ENCODE results near the gene RIPOR2.

The RIPOR2 gene

GRCh38 chr6:24797596-24798216 is 138.1 kb downstream of the RIPOR2 start:
- H3K9me3 ChIP-seq (replicated peaks in 1 of 11), result peaks cover 0 to 5% (median 0%) of the 10 kb centered on the region in 11 experiments; a peak in 1 of 22 replicates
- TF ChIP-seq Cebpa-rat (IDR thresholded peaks at IDR 0.05), result no peak
- H3K36me3 ChIP-seq, result peaks cover 0 to 14% (median 0%) of the 10 kb centered on the region in 11 experiments; a peak in 8 of 22 replicates
- H4K20me1 ChIP-seq, result no peaks in the 10 kb centered on the region
- H3K4me3 ChIP-seq, result no peak overlapping the region
- no peak overlapping the region for H3K4me2 ChIP-seq
- no peak overlapping the region for H3K27ac ChIP-seq
- no peaks in the 10 kb centered on the region for H3K27me3 ChIP-seq
- no peaks in the 10 kb centered on the region for H3K4me1 ChIP-seq
- H3K9ac ChIP-seq, result no peak overlapping the region

- no peak overlapping the region for H3K27ac ChIP-seq
- H3K36me3 ChIP-seq, result peaks cover 0 to 12% (median 0%) of the 10 kb centered on the region in 11 experiments; a peak in 6 of 22 replicates
- TF ChIP-seq Cebpa-rat (IDR thresholded peaks at IDR 0.05), result no peak
- H3K9me3 ChIP-seq (replicated peaks in 1 of 11), result peaks cover 0 to 5% (median 0%) of the 10 kb centered on the region in 11 experiments; a peak in 1 of 22 replicates
- no peaks in the 10 kb centered on the region for H4K20me1 ChIP-seq
- no peaks in the 10 kb centered on the region for H3K27me3 ChIP-seq
- H3K4me1 ChIP-seq, result no peaks in the 10 kb centered on the region
- H3K4me2 ChIP-seq, result no peak overlapping the region
- no peak overlapping the region for H3K9ac ChIP-seq
- H3K4me3 ChIP-seq, result no peak overlapping the region
Measured at GRCh38 chr6:24796616-24797290, 139.0 kb downstream of the RIPOR2 start.

DNA sequence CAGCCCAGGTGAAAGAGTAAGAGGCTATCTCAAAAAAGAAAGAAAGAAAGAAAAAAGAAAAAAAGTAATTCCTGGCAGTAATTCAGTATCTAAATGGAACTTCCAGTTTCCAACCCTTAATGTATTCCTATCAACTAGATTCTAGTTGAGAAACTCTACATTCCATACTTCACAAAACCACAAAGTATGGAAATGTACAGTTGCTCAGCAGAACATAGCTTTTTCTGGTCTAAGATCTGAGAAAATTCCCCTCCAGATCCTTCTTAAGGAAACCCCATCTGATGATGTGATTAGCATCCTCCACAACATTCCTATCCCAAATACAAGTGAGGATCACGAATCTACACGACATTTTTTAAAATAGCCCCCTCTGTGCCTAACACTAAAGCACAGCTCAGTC is 140.7 kb downstream of the RIPOR2 start:
- Histone ChIP-seq H3K4me2 (no peak overlapping the region), H3K4me3 (no peak overlapping the region), H4K20me1 (no peaks in the 10 kb centered on the region), H3K4me1 (no peaks in the 10 kb centered on the region), H3K9ac (no peak overlapping the region), H3K36me3 (peaks cover 0 to 18% (median 0%) of the 10 kb centered on the region in 11 experiments; a peak in 7 of 22 replicates), H3K9me3 (replicated peaks in 1 of 11) (peaks cover 0 to 5% (median 0%) of the 10 kb centered on the region in 11 experiments; a peak in 1 of 22 replicates), H3K27me3 (no peaks in the 10 kb centered on the region), H3K27ac (no peak overlapping the region)
- TF ChIP-seq Cebpa-rat (IDR thresholded peaks at IDR 0.05), result no peak

GRCh38 chr6:24788031-24788665 is 147.6 kb downstream of the RIPOR2 start:
- H4K20me1 ChIP-seq, result no peaks in the 10 kb centered on the region
- no peak for TF ChIP-seq Cebpa-rat (IDR thresholded peaks at IDR 0.05)
- no peak overlapping the region for H3K27ac ChIP-seq
- H3K36me3 ChIP-seq, result peaks cover 35 to 84% (median 61%) of the 10 kb centered on the region in 11 experiments
- H3K9ac ChIP-seq, result no peak overlapping the region
- H3K27me3 ChIP-seq, result no peaks in the 10 kb centered on the region
- H3K4me3 ChIP-seq, result no peak overlapping the region
- no peak overlapping the region for H3K4me2 ChIP-seq
- H3K4me1 ChIP-seq, result no peaks in the 10 kb centered on the region
- H3K9me3 ChIP-seq (replicated peaks in 1 of 11), result no peaks in the 10 kb centered on the region

- no peak for TF ChIP-seq Cebpa-rat (IDR thresholded peaks at IDR 0.05)
- Histone ChIP-seq H3K27me3 (no peaks in the 10 kb centered on the region), H3K36me3 (peaks cover 20 to 80% (median 70%) of the 10 kb centered on the region in 11 experiments), H4K20me1 (peaks cover 0 to 54% (median 25%) of the 10 kb centered on the region in 11 experiments; a peak in 16 of 22 replicates), H3K4me2 (peak overlapping the region in 2 of 11 experiments; percentile 45 to 56; a peak in 2 of 22 replicates), H3K27ac (no peak overlapping the region), H3K4me3 (no peak overlapping the region), H3K9me3 (replicated peaks in 1 of 11) (no peaks in the 10 kb centered on the region), H3K9ac (no peak overlapping the region), H3K4me1 (peaks cover 19 to 43% (median 33%) of the 10 kb centered on the region in 10 experiments)
Measured at GRCh38 chr6:24780206-24780605, 155.6 kb downstream of the RIPOR2 start.

DNA sequence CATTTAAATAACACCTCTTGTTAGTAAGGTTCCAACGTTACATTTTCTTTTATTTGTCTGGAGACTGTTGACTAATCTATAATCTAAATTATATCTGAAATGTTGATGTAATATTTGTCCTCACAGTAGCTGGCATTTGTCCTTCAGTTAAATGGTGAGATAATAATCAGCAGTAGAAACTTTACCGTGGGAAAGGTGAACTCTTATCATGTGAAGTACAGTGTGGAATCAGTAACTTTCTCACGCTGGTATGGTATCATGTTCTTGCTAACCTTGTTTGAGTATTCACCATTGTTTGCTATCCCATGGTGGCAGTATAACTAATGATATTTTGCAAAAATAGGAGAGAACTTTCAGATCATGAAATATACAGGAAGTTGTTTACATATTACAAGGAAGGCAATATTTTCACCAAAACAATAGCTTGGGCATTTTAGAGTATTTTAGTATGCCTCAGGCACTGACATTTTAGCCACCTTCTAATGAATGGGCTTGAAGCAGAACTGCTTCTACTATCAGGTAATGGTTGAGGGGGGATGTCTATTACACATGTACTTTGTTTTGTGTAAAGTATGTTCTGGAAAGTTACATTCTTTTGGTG is 156.2 kb downstream of the RIPOR2 start:
- Histone ChIP-seq H4K20me1 (peaks cover 0 to 54% (median 25%) of the 10 kb centered on the region in 11 experiments; a peak in 16 of 22 replicates), H3K4me1 (peaks cover 19 to 43% (median 33%) of the 10 kb centered on the region in 10 experiments), H3K27ac (no peak overlapping the region), H3K9ac (no peak overlapping the region), H3K4me2 (peak overlapping the region in 4 of 11 experiments; percentile 3 to 56 (median 31); a peak in 5 of 22 replicates), H3K9me3 (replicated peaks in 1 of 11) (no peaks in the 10 kb centered on the region), H3K4me3 (no peak overlapping the region), H3K36me3 (peaks cover 18 to 73% (median 63%) of the 10 kb centered on the region in 11 experiments), H3K27me3 (no peaks in the 10 kb centered on the region)
- TF ChIP-seq Cebpa-rat (IDR thresholded peaks at IDR 0.05), result no peak

- peaks cover 0 to 54% (median 25%) of the 10 kb centered on the region in 11 experiments; a peak in 16 of 22 replicates for H4K20me1 ChIP-seq
- H3K4me2 ChIP-seq, result peak overlapping the region in 3 of 11 experiments; percentile 51 to 99 (median 91); a peak in 3 of 22 replicates
- no peaks in the 10 kb centered on the region for H3K27me3 ChIP-seq
- H3K9me3 ChIP-seq (replicated peaks in 1 of 11), result no peaks in the 10 kb centered on the region
- no peak for TF ChIP-seq Cebpa-rat (IDR thresholded peaks at IDR 0.05)
- H3K4me1 ChIP-seq, result peaks cover 23 to 46% (median 36%) of the 10 kb centered on the region in 10 experiments
- no peak overlapping the region for H3K4me3 ChIP-seq
- no peak overlapping the region for H3K9ac ChIP-seq
- H3K36me3 ChIP-seq, result peaks cover 18 to 67% (median 57%) of the 10 kb centered on the region in 11 experiments
- no peak overlapping the region for H3K27ac ChIP-seq
Measured at GRCh38 chr6:24778878-24779277, 156.9 kb downstream of the RIPOR2 start.

GRCh38 chr6:24778121-24778520 is 157.6 kb downstream of the RIPOR2 start:
- Histone ChIP-seq H3K4me2 (peak overlapping the region; percentile 25 to 99 (median 56); a peak in 20 of 22 replicates), H3K9me3 (replicated peaks in 1 of 11) (no peaks in the 10 kb centered on the region), H3K4me1 (peaks cover 23 to 46% (median 36%) of the 10 kb centered on the region in 10 experiments), H3K27me3 (no peaks in the 10 kb centered on the region), H3K27ac (no peak overlapping the region), H3K9ac (peak overlapping the region in 1 of 11 experiments; percentile 15; a peak in 1 of 22 replicates), H3K4me3 (peak overlapping the region in 1 of 10 experiments; percentile 90; a peak in 2 of 20 replicates), H4K20me1 (peaks cover 0 to 54% (median 25%) of the 10 kb centered on the region in 11 experiments; a peak in 16 of 22 replicates), H3K36me3 (peaks cover 18 to 60% (median 50%) of the 10 kb centered on the region in 11 experiments)
- TF ChIP-seq Cebpa-rat (IDR thresholded peaks at IDR 0.05), result no peak
